K562 (cell line): Measurements from ENCODE around the gene ERICH2. TPM values are rescaled to one million over a fixed set of nuclear protein-coding genes. Genes with fewer than 3 reads are reported as not detected.

Experiments
- ARID1B ChIP-seq: fragments of 450-650 bp; IDR thresholded peaks from 2 replicates; pipeline ENCODE4 v1.6.1; 2016; ENCODE audit warnings: antibody characterized with exemption, mild to moderate bottlenecking, inconsistent platforms
- CBX2 ChIP-seq: fragments of 200-600 bp; sonication (generic); IDR thresholded peaks from one replicate; pipeline ENCODE4 v1.6.1; 2012; ENCODE audit warnings: mild to moderate bottlenecking, low read length, inconsistent platforms; ENCODE audit not compliant: insufficient read depth, poor library complexity, severe bottlenecking
- CBX8 ChIP-seq: fragments of 200-600 bp; sonication (generic); IDR thresholded peaks from 2 replicates; pipeline ENCODE4 v1.6.1; 2012; ENCODE audit warnings: borderline replicate concordance, mixed run types, low read depth, mild to moderate bottlenecking, moderate library complexity, mixed read lengths, low read length, control low read depth, inconsistent platforms; ENCODE audit not compliant: poor library complexity, severe bottlenecking; ENCODE audit errors: extremely low read depth
- DEAF1 ChIP-seq: fragments of 450-650 bp; formaldehyde crosslinking; IDR thresholded peaks from 2 replicates; pipeline ENCODE4 v1.4.0; 2020; ENCODE audit warnings: mild to moderate bottlenecking, moderate library complexity
- EHMT2 ChIP-seq: fragments of 450-650 bp; IDR thresholded peaks from 2 replicates; pipeline ENCODE4 v1.6.1; 2018; ENCODE audit warnings: antibody characterized with exemption
- GATAD2A ChIP-seq: fragments of 450-650 bp; IDR thresholded peaks from 2 replicates; pipeline ENCODE4 v1.6.1; 2017
- HMG20A ChIP-seq: fragments of 450-650 bp; formaldehyde crosslinking; conservative IDR thresholded peaks from 2 replicates; pipeline ENCODE4 v1.4.0; 2020; ENCODE audit warnings: mild to moderate bottlenecking, mixed read lengths
- HMG20B ChIP-seq: fragments of 250-450 bp; sonication (Bioruptor Pico); IDR thresholded peaks from 2 replicates; pipeline ENCODE4 v1.5.0; 2021; ENCODE audit warnings: mild to moderate bottlenecking
- MIER1 ChIP-seq: fragments of 450-650 bp; IDR thresholded peaks from 2 replicates; pipeline ENCODE4 v1.6.1; 2016; ENCODE audit warnings: antibody characterized with exemption, mild to moderate bottlenecking, low read depth
- MTA1 ChIP-seq: fragments of 450-650 bp; IDR thresholded peaks from 2 replicates; pipeline ENCODE4 v1.6.1; 2017; ENCODE audit warnings: borderline replicate concordance
- PRDM10 ChIP-seq: fragments of 450-650 bp; IDR thresholded peaks from 2 replicates; pipeline ENCODE4 v1.6.1; 2018; ENCODE audit not compliant: partially characterized antibody
- RAD21 ChIP-seq, 2 experiments: fragments of 250-450 bp in 1 of 2; fragments of 450-650 bp in 1 of 2; sonication (Bioruptor Pico) in 1 of 2; formaldehyde crosslinking in 1 of 2; IDR thresholded peaks in 1 of 2; conservative IDR thresholded peaks in 1 of 2; 2 replicates each; pipeline versions ENCODE4 v1.4.0 to v1.8.0; 2020 to 2022; ENCODE audit warnings: mild to moderate bottlenecking in 2 of 2, moderate library complexity in 1 of 2
- RNF219 ChIP-seq: fragments of 250-450 bp; sonication (Bioruptor Pico); IDR thresholded peaks from 2 replicates; pipeline ENCODE4 v1.5.0; 2022; ENCODE audit warnings: mild to moderate bottlenecking
- SOX6 ChIP-seq: fragments of 450-650 bp; IDR thresholded peaks from 2 replicates; pipeline ENCODE4 v1.6.1; 2014; ENCODE audit warnings: mild to moderate bottlenecking
- ZBTB2 ChIP-seq: fragments of 450-650 bp; IDR thresholded peaks from 2 replicates; pipeline ENCODE4 v1.6.1; 2016; ENCODE audit warnings: antibody characterized with exemption
- ZFP30 ChIP-seq: fragments of 250-450 bp; sonication (Bioruptor Pico); IDR thresholded peaks from 2 replicates; pipeline ENCODE4 v1.8.0; 2022; ENCODE audit warnings: moderate library complexity, mild to moderate bottlenecking, inconsistent platforms, borderline replicate concordance
- ZNF431 ChIP-seq: sonication (generic); formaldehyde crosslinking; IDR thresholded peaks from 2 replicates; pipeline ENCODE4 v1.8.0; 2022; ENCODE audit warnings: mild to moderate bottlenecking, missing genetic modification reagents
- ZNF584 ChIP-seq: fragments of 200-800 bp; sonication (Bioruptor generic); IDR thresholded peaks from 2 replicates; pipeline ENCODE4 v1.6.1; 2016; ENCODE audit warnings: low read depth, mild to moderate bottlenecking, missing genetic modification characterization, missing compliant biosample characterization
- polyA plus RNA-seq, 8 experiments: library from polyadenylated mRNA; depleted of rRNA in 4 of 8; stranded (reverse) in 5 of 8; unstranded in 3 of 8; fragments of >200 nt; fragmentation: Nextera tagmentation in 2 of 8; fragmentation: Illumina TruSeq in 1 of 8; extraction: Ambion mirVana in 2 of 8; extraction: Trizol in 1 of 8; gene quantifications; 2 replicates each; pipeline versions ENCODE4 v1.2.1 to v1.2.3, GENCODE V29; 2011 to 2014; ENCODE audit warnings: inconsistent platforms in 1 of 8, missing spikeins in 1 of 8
- total RNA-seq, 7 experiments: library from RNA; depleted of rRNA in 6 of 7; stranded (reverse); fragments of >200 nt in 6 of 7; fragmentation: Illumina TruSeq in 2 of 7; extraction: Trizol in 2 of 7; gene quantifications; 2 replicates each; pipeline versions ENCODE4 v1.2.1 to v1.2.3, GENCODE V29; 2011 to 2021; ENCODE audit warnings: low replicate concordance in 1 of 7

Gene ERICH2
- total and polyA plus RNA-seq, 9 of the 15 experiments (the other 6 are each of a cell fraction or from before 2014, with no cell fraction given), result 0.85 to 2.4 (median 1.6) TPM

GRCh38 chr2:170744248-170745002 lies 25.8 kb upstream of the ERICH2 start (continued):
- TF ChIP-seq MIER1 (no peak), MTA1 (no peak), EHMT2 (0 out of 2 replicates have a peak, but pooled peaks have one; percentile 56), ZNF584 (CRISPR knock-in tag) (no peak), HMG20B (CRISPR knock-in tag) (no peak), RAD21 (CRISPR knock-in tag; conservative IDR thresholded peaks at IDR 0.05 in 1 of 2, IDR thresholded peaks at IDR 0.05 in 1 of 2) (no peak), HMG20A (CRISPR knock-in tag) (no peak), CBX2 (no peak), ARID1B (no peak), ZNF431 (CRISPR knock-in tag) (no peak), SOX6 (no peak), DEAF1 (CRISPR knock-in tag) (no peak), GATAD2A (no peak), ZFP30 (CRISPR knock-in tag) (no peak), PRDM10 (no peak), ZBTB2 (0 out of 2 replicates have a peak, but pooled peaks have one; percentile 6), RNF219 (CRISPR knock-in tag) (no peak), CBX8 (no peak)
